Tibial nerve (tissue), 4 donors: ENCODE data around the gene NFKB1. TPM values are rescaled to one million over a fixed set of nuclear protein-coding genes. Genes with fewer than 3 reads are reported as not detected.

ENCODE experiments used
- DNase-seq, 2 donors: peaks; one replicate each; pipeline ENCODE4 v3.0.0-alpha.2; 2019; ENCODE audit warnings: low spot score in 2 of 2
- H3K27ac ChIP-seq, 4 donors: fragments of 200-600 bp; sonication (generic) in 3 of 4; one replicate each; pipeline ENCODE4 v1.5.1; 2017 to 2019; ENCODE audit warnings: mild to moderate bottlenecking in 1 of 4
- H3K27me3 ChIP-seq, 2 donors: fragments of 200-600 bp; sonication (generic) in 1 of 2; one replicate each; pipeline versions ENCODE4 v1.5.1 to v1.6.0; 2017 to 2019
- H3K36me3 ChIP-seq, 3 donors: fragments of 200-600 bp; sonication (generic); one replicate each; pipeline ENCODE4 v1.5.1; 2018 to 2019
- H3K4me1 ChIP-seq, 4 donors: fragments of 200-600 bp; sonication (generic) in 3 of 4; one replicate each; pipeline ENCODE4 v1.5.1; 2017 to 2019
- H3K4me3 ChIP-seq, 4 donors: fragments of 200-600 bp; sonication (generic) in 3 of 4; one replicate each; pipeline ENCODE4 v1.5.1; 2017 to 2019; ENCODE audit warnings: mild to moderate bottlenecking in 1 of 4, moderate library complexity in 1 of 4
- H3K9me3 ChIP-seq, 4 donors: fragments of 200-600 bp; sonication (generic) in 3 of 4; one replicate each; pipeline ENCODE4 v1.5.1; 2017 to 2019
- EP300 ChIP-seq, 2 donors: sonication (generic); formaldehyde crosslinking; IDR thresholded peaks; one replicate each; pipeline ENCODE4 v1.6.1; 2017; ENCODE audit warnings: antibody characterized with exemption in 2 of 2, mild to moderate bottlenecking in 1 of 2
- POLR2A ChIP-seq, 2 donors: fragments of 450-650 bp; IDR thresholded peaks; one replicate each; pipeline ENCODE4 v1.6.1; 2017; ENCODE audit warnings: antibody characterized with exemption in 2 of 2, mild to moderate bottlenecking in 2 of 2, moderate library complexity in 2 of 2
- WGBS, 2 donors: methylation state at CpG; one replicate each; pipeline ENCODE4 v1.1.5; 2018; 5-methylcytosine and 5-hydroxymethylcytosine counted together
- total RNA-seq, 4 donors: library from RNA; depleted of rRNA; stranded (reverse); fragments of >200 nt; gene quantifications; one replicate each; pipeline ENCODE4 v1.1.0, GENCODE V29; 2016
- TF ChIP-seq, protein P1 (sequence below), 5 experiments: fragments of 200-600 bp in 3 of 5; fragments of 450-650 bp in 2 of 5; sonication (generic) in 3 of 5; IDR thresholded peaks; one replicate each; pipeline ENCODE4 v1.5.1; 2016 to 2019; ENCODE audit warnings: antibody characterized with exemption in 5 of 5, mild to moderate bottlenecking in 3 of 5, moderate library complexity in 2 of 5

Gene NFKB1
- total RNA-seq, 4 donors from 2014 or later = 21.6 to 44.8 (median 28.3) TPM

DNA sequence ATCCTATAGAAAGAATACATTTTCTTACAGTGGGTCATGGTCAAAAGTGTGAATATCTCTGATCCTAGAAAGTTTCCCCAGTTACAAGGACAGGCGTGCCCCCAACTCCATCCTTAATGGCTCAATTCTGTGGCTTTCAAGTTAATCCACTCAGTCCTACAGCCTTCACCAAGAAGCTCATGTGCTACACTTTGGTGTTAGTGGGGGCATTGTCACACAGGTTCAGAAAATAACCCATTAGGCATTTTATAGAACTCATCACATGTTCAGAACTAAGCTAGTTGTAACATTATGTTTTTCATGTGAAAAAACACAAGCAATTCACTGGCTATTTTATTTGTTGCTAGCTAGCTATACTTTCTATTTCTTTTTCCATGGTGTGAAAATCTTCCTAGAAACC, 20.4 kb downstream of the NFKB1 start:
- peaks cover 0 to 69% (median 17%) of the 10 kb centered on the region in 4 donors for H3K4me1 ChIP-seq
- H3K36me3 ChIP-seq = no peaks in the 10 kb centered on the region
- H3K9me3 ChIP-seq = peaks cover 0 to under 1% (median 0%) of the 10 kb centered on the region in 4 donors
- H3K4me3 ChIP-seq = no peak overlapping the region
- no peak for TF ChIP-seq EP300 (IDR thresholded peaks at IDR 0.05)
- TF ChIP-seq, protein P1, sequence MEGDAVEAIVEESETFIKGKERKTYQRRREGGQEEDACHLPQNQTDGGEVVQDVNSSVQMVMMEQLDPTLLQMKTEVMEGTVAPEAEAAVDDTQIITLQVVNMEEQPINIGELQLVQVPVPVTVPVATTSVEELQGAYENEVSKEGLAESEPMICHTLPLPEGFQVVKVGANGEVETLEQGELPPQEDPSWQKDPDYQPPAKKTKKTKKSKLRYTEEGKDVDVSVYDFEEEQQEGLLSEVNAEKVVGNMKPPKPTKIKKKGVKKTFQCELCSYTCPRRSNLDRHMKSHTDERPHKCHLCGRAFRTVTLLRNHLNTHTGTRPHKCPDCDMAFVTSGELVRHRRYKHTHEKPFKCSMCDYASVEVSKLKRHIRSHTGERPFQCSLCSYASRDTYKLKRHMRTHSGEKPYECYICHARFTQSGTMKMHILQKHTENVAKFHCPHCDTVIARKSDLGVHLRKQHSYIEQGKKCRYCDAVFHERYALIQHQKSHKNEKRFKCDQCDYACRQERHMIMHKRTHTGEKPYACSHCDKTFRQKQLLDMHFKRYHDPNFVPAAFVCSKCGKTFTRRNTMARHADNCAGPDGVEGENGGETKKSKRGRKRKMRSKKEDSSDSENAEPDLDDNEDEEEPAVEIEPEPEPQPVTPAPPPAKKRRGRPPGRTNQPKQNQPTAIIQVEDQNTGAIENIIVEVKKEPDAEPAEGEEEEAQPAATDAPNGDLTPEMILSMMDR (IDR thresholded peaks at IDR 0.05) = no peak
- no peak for TF ChIP-seq POLR2A (IDR thresholded peaks at IDR 0.05)
- WGBS, 2 donors = 97 to 100% methylated on average over 1 of the region's 1 CpG
- no peak for DNase-seq
- H3K27ac ChIP-seq = no peak overlapping the region
- H3K27me3 ChIP-seq = no peaks in the 10 kb centered on the region

DNA sequence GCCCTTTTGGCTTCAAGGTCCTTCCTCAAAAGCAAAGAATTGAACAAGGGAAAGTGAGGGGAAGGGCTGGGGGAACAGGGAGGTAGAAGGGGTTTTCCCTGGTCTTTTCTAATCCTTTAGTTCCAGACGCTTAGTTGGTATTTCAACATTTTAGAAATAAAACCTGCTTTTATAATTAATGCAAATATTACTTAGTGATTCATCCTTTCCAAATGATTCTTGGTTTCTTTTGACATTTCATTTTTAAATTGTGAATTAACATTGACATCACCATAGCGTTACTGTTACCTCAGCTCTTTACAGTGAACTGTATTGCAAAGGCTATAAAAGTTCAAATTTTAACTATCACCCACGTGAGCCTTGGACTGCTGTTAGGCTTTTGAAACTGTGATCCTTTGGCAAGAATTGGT, 20.9 kb downstream of the NFKB1 start:
- DNase-seq = no peak
- H3K9me3 ChIP-seq = no peaks in the 10 kb centered on the region
- no peak overlapping the region for H3K4me3 ChIP-seq
- H3K27ac ChIP-seq = no peak overlapping the region
- no peak for TF ChIP-seq EP300 (IDR thresholded peaks at IDR 0.05)
- TF ChIP-seq, protein P1 (IDR thresholded peaks at IDR 0.05) = no peak
- no peak for TF ChIP-seq POLR2A (IDR thresholded peaks at IDR 0.05)
- H3K27me3 ChIP-seq = no peaks in the 10 kb centered on the region
- peaks cover 0 to 69% (median 17%) of the 10 kb centered on the region in 4 donors for H3K4me1 ChIP-seq
- 32 to 33% methylated on average over 3 of the region's 3 CpGs for WGBS, 2 donors
- no peaks in the 10 kb centered on the region for H3K36me3 ChIP-seq

GRCh38 chr4:102524691-102525090, 23.5 kb downstream of the NFKB1 start:
- H3K4me3 ChIP-seq = no peak overlapping the region
- H3K27ac ChIP-seq = no peak overlapping the region
- TF ChIP-seq EP300 (IDR thresholded peaks at IDR 0.05) = no peak
- no peak for TF ChIP-seq POLR2A (IDR thresholded peaks at IDR 0.05)
- TF ChIP-seq, protein P1 (IDR thresholded peaks at IDR 0.05) = no peak
- DNase-seq = no peak
- H3K27me3 ChIP-seq = no peaks in the 10 kb centered on the region
- peaks cover 0 to 69% (median 16%) of the 10 kb centered on the region in 4 donors for H3K4me1 ChIP-seq
- peaks cover 0 to under 1% (median 0%) of the 10 kb centered on the region in 3 donors for H3K36me3 ChIP-seq
- H3K9me3 ChIP-seq = no peaks in the 10 kb centered on the region
- 94% methylated on average over 7 of the region's 7 CpGs for WGBS, 2 donors

DNA sequence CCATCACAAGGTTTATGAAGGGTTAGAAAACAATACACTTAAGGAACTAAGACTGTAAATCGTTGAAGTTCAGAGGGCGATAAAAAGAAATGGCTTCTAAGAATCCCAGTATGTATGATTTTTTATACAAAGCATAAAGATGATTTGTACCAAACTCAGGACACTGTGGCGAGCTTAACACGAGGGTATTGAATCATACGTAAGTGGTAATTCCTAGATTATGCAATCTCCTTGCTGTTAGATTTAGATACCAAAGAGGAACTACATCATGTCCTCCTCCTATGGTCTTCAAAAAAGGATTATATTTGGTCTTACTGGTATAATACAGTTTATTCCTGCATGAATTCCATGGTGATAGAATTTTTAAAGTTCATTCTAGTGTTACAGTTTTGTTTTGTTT, 23.9 kb downstream of the NFKB1 start:
- Histone ChIP-seq H3K36me3 (peaks cover 0 to 5% (median 0%) of the 10 kb centered on the region in 3 donors), H3K4me1 (peaks cover 0 to 65% (median 16%) of the 10 kb centered on the region in 4 donors), H3K27ac (no peak overlapping the region), H3K9me3 (no peaks in the 10 kb centered on the region), H3K4me3 (no peak overlapping the region), H3K27me3 (no peaks in the 10 kb centered on the region)
- TF ChIP-seq, protein P1 (IDR thresholded peaks at IDR 0.05) = no peak
- no peak for TF ChIP-seq EP300 (IDR thresholded peaks at IDR 0.05)
- no peak for TF ChIP-seq POLR2A (IDR thresholded peaks at IDR 0.05)
- WGBS, 2 donors = 81% methylated on average over 5 of the region's 5 CpGs
- no peak for DNase-seq

GRCh38 chr4:102525504-102525903, 24.3 kb downstream of the NFKB1 start:
- H3K27ac ChIP-seq = no peak overlapping the region
- no peaks in the 10 kb centered on the region for H3K9me3 ChIP-seq
- DNase-seq = no peak
- TF ChIP-seq POLR2A (IDR thresholded peaks at IDR 0.05) = no peak
- TF ChIP-seq, protein P1 (IDR thresholded peaks at IDR 0.05) = no peak
- TF ChIP-seq EP300 (IDR thresholded peaks at IDR 0.05) = no peak
- peaks cover 0 to 63% (median 16%) of the 10 kb centered on the region in 4 donors for H3K4me1 ChIP-seq
- peaks cover 0 to 7% (median 0%) of the 10 kb centered on the region in 3 donors for H3K36me3 ChIP-seq
- no peak overlapping the region for H3K4me3 ChIP-seq
- 90 to 98% methylated on average over 1 of the region's 1 CpG for WGBS, 2 donors
- no peaks in the 10 kb centered on the region for H3K27me3 ChIP-seq
